ENCODE data around the gene TRAF1. TPM values are rescaled to one million over a fixed set of nuclear protein-coding genes. Genes with fewer than 3 reads are reported as not detected.

Gene TRAF1
- total RNA-seq, 1 experiment from 2014 or later: 5.7 TPM

Other genes with a start within 250 kb of the TRAF1 start
- 6.4 and 15.0 TPM in 2 replicates for gene MEGF9, start 212.3 kb downstream of the TRAF1 start, total RNA-seq (2014; rRNA removed; shearing (Covaris generic))
- gene FBXW2, start 133.4 kb downstream of the TRAF1 start, total RNA-seq (2014; rRNA removed; shearing (Covaris generic)): 31.7 and 34.7 TPM in 2 replicates
- 58.3 and 61.6 TPM in 2 replicates for gene PSMD5, start 83.9 kb downstream of the TRAF1 start, total RNA-seq (2014; rRNA removed; shearing (Covaris generic))
- 41.5 and 62.8 TPM in 2 replicates for gene PHF19, start 49.6 kb downstream of the TRAF1 start, total RNA-seq (2014; rRNA removed; shearing (Covaris generic))
- 3.4 and 5.6 TPM in 2 replicates for gene C5, start 123.5 kb upstream of the TRAF1 start, total RNA-seq (2014; rRNA removed; shearing (Covaris generic))
- 10.1 and 11.1 TPM in 2 replicates for gene CNTRL, start 148.2 kb upstream of the TRAF1 start, total RNA-seq (2014; rRNA removed; shearing (Covaris generic))